GM23248 (cell line): ENCODE measurements around the gene SPSB4. TPM values are rescaled to one million over a fixed set of nuclear protein-coding genes. Genes with fewer than 3 reads are reported as not detected.

Experiments used
- DNase-seq: peaks from one replicate; pipeline ENCODE4 v3.0.0-alpha.2; 2015
- H2AFZ ChIP-seq: fragments of 200-600 bp; sonication (generic); 2 replicates; pipeline ENCODE4 v1.6.1; 2016; ENCODE audit warnings: antibody characterized with exemption
- H3F3A ChIP-seq: fragments of 200-600 bp; sonication (generic); 2 replicates; pipeline ENCODE4 v1.6.1; 2016; ENCODE audit warnings: mild to moderate bottlenecking, antibody characterized with exemption, mixed run types; ENCODE audit not compliant: insufficient read depth
- H3K27ac ChIP-seq: fragments of 200-600 bp; sonication (generic); 2 replicates; pipeline ENCODE4 v1.5.1; 2016; ENCODE audit warnings: mild to moderate bottlenecking
- H3K27me3 ChIP-seq: fragments of 200-600 bp; sonication (generic); replicated peaks from 2 replicates; pipeline ENCODE4 v1.6.1; 2016; ENCODE audit warnings: mild to moderate bottlenecking; ENCODE audit not compliant: insufficient read depth
- H3K36me3 ChIP-seq: fragments of 200-600 bp; sonication (generic); 2 replicates; pipeline ENCODE4 v1.6.1; 2016; ENCODE audit warnings: low read depth, mild to moderate bottlenecking
- H3K4me1 ChIP-seq: fragments of 200-600 bp; sonication (generic); 2 replicates; pipeline ENCODE4 v1.6.1; 2016; ENCODE audit warnings: mild to moderate bottlenecking; ENCODE audit not compliant: insufficient read depth
- H3K4me2 ChIP-seq: fragments of 200-600 bp; sonication (generic); one replicate; pipeline ENCODE4 v1.6.1; 2016; ENCODE audit warnings: mild to moderate bottlenecking; ENCODE audit not compliant: unreplicated experiment
- H3K4me3 ChIP-seq: fragments of 200-600 bp; sonication (generic); 2 replicates; pipeline ENCODE4 v1.5.1; 2016; ENCODE audit warnings: mild to moderate bottlenecking
- H3K79me2 ChIP-seq: fragments of 200-600 bp; sonication (generic); 2 replicates; pipeline ENCODE4 v1.6.1; 2016; ENCODE audit warnings: mild to moderate bottlenecking; ENCODE audit not compliant: insufficient read depth
- H3K9ac ChIP-seq: fragments of 200-600 bp; sonication (generic); 2 replicates; pipeline ENCODE4 v1.6.1; 2016; ENCODE audit warnings: mild to moderate bottlenecking
- H3K9me2 ChIP-seq: fragments of 200-600 bp; sonication (generic); 2 replicates; pipeline ENCODE4 v1.6.1; 2016; ENCODE audit warnings: mixed run types, mild to moderate bottlenecking, moderate library complexity; ENCODE audit not compliant: insufficient read depth
- H3K9me3 ChIP-seq: fragments of 200-600 bp; sonication (generic); one replicate; pipeline ENCODE4 v1.6.1; 2017; ENCODE audit warnings: low read depth
- H4K20me1 ChIP-seq: fragments of 200-600 bp; sonication (generic); 2 replicates; pipeline ENCODE4 v1.6.0; 2016; ENCODE audit not compliant: insufficient read depth
- EZH2 ChIP-seq: fragments of 200-600 bp; sonication (generic); IDR thresholded peaks from 2 replicates; pipeline ENCODE4 v1.6.1; 2018; ENCODE audit warnings: antibody characterized with exemption, mild to moderate bottlenecking; ENCODE audit not compliant: insufficient read depth, poor library complexity, severe bottlenecking
- EZH2phosphoT487 ChIP-seq: fragments of 200-600 bp; sonication (generic); IDR thresholded peaks from 2 replicates; pipeline ENCODE4 v1.6.1; 2018; ENCODE audit warnings: antibody characterized with exemption, moderate library complexity, mild to moderate bottlenecking, low read depth; ENCODE audit not compliant: insufficient read depth
- WGBS, 2 experiments: methylation state at CpG; one replicate each; pipeline ENCODE4 v1.1.6; 2015 to 2017; ENCODE audit warnings: low lambda C conversion rate in 2 of 2, low coverage in 1 of 2; ENCODE audit errors: missing lambda C conversion rate in 2 of 2; 5-methylcytosine and 5-hydroxymethylcytosine counted together
- in situ Hi-C: fragments of 300-500 bp; cut with MboI; formaldehyde crosslinking; loops from 2 replicates; pipeline ENCODE4 v1.15.0; 2020
- polyA plus RNA-seq: library from polyadenylated mRNA; unstranded; fragments of >200 nt; fragmentation: Nextera tagmentation; extraction: Ambion mirVana; gene quantifications from 2 replicates; pipeline ENCODE4 v1.2.1, GENCODE V29; 2016
- total RNA-seq: library from RNA; depleted of rRNA; stranded (reverse); fragments of >200 nt; shearing (Covaris generic); gene quantifications from 2 replicates; pipeline ENCODE4 v1.2.3, GENCODE V29; 2014

SPSB4 gene
- total and polyA plus RNA-seq, 2 experiments from 2014 or later = not detected

GRCh38 chr3:141076036-141076773, 25.1 kb downstream of the SPSB4 start:
- Histone ChIP-seq H3K9me3 (no peaks in the 10 kb centered on the region), H3K27me3 (no peaks in the 10 kb centered on the region), H3K79me2 (no peaks in the 10 kb centered on the region), H3K4me1 (peaks cover 8% of the 10 kb centered on the region), H3K9me2 (no peaks in the 10 kb centered on the region), H3K9ac (peak overlapping the region; percentile 79), H2AFZ (peak overlapping the region; percentile 95), H3K4me2 (peak overlapping the region; percentile 89), H3K27ac (peak overlapping the region; percentile 67), H3F3A (0 out of 2 replicates have a peak, but pooled peaks cover 3% of the 10 kb centered on the region), H3K4me3 (peak overlapping the region; percentile 69; the same call in 1 of the 2 replicates), H3K36me3 (no peaks in the 10 kb centered on the region), H4K20me1 (no peaks in the 10 kb centered on the region)
- TF ChIP-seq EZH2 = no peak
- no peak for TF ChIP-seq EZH2phosphoT487
- in situ Hi-C loops = no loop called here
- 58 to 59% methylated on average over 12 of the region's 12 CpGs for WGBS, 2 experiments
- DNase-seq = no peak

DNA sequence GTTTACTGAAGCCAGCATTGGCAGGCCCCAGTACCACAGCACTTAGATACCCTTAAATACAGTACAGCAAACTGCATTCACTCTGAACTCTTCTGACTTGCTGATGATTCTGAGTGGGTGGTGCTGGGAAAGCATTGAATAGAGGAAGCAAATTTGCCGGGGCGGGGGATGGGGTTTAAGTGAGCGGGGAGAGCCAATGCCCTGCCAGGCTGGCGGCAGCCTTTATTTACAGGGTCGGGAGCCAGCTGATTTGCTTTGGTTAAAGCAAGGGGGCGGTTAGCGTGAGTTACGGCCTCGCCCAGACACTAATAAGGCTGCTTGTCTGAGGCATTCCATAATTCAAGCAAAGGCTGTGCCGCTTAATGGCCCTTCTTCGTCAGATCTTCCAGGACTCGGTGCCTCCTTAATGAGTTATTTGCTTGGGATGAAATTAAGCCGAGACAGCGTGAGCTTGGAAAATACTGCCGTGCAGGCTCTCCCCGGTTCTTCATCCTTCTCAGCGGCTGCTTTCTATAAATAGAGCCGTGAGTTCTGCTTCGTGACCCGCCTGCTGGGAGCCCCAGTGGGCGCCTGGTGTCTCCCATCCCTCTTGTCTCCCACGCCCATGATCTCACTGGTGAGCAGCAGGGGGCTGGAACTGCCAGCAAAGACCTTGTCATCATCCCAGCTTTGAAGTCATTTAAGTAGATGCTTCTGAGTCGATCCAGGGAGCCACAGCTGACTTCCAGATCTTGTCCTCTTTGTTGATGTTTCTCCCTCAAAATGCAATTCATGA, 25.8 kb downstream of the SPSB4 start:
- DNase-seq = peak; percentile 92
- Histone ChIP-seq H3K4me3 (peak overlapping the region; percentile 69), H4K20me1 (no peaks in the 10 kb centered on the region), H3K9me3 (no peaks in the 10 kb centered on the region), H3K27me3 (no peaks in the 10 kb centered on the region), H3K4me1 (peaks cover 8% of the 10 kb centered on the region), H3K9ac (peak overlapping the region; percentile 79), H3F3A (0 out of 2 replicates have a peak, but pooled peaks cover 3% of the 10 kb centered on the region), H3K79me2 (no peaks in the 10 kb centered on the region), H3K36me3 (no peaks in the 10 kb centered on the region), H2AFZ (peak overlapping the region; percentile 95), H3K4me2 (peak overlapping the region; percentile 89), H3K9me2 (no peaks in the 10 kb centered on the region), H3K27ac (peak overlapping the region; percentile 67)
- WGBS, 2 experiments = 2% methylated on average over 23 of the region's 23 CpGs
- TF ChIP-seq EZH2 = no peak
- no peak for TF ChIP-seq EZH2phosphoT487
- in situ Hi-C loops = no loop called here

- no peaks in the 10 kb centered on the region for H4K20me1 ChIP-seq
- H3K79me2 ChIP-seq = no peaks in the 10 kb centered on the region
- H3K4me3 ChIP-seq = peak overlapping the region; percentile 69
- H3K9me2 ChIP-seq = no peaks in the 10 kb centered on the region
- H2AFZ ChIP-seq = peak overlapping the region; percentile 95
- H3K27me3 ChIP-seq = no peaks in the 10 kb centered on the region
- no peaks in the 10 kb centered on the region for H3K9me3 ChIP-seq
- peak overlapping the region; percentile 89 for H3K4me2 ChIP-seq
- TF ChIP-seq EZH2phosphoT487 (no peak), EZH2 (no peak)
- 35 to 38% methylated on average over 6 of the region's 6 CpGs for WGBS, 2 experiments
- peaks cover 8% of the 10 kb centered on the region for H3K4me1 ChIP-seq
- DNase-seq = no peak
- H3F3A ChIP-seq = 0 out of 2 replicates have a peak, but pooled peaks cover 3% of the 10 kb centered on the region
- no peaks in the 10 kb centered on the region for H3K36me3 ChIP-seq
- H3K9ac ChIP-seq = peak overlapping the region; percentile 79
- in situ Hi-C loops = no loop called here
- H3K27ac ChIP-seq = peak overlapping the region; percentile 67
Observed at GRCh38 chr3:141077631-141078030, 26.5 kb downstream of the SPSB4 start.

GRCh38 chr3:141078200-141078599, 27.1 kb downstream of the SPSB4 start:
- no peak overlapping the region for H3K4me2 ChIP-seq
- H2AFZ ChIP-seq = no peak overlapping the region
- 53 to 68% methylated on average over 3 of the region's 3 CpGs for WGBS, 2 experiments
- H3K9me2 ChIP-seq = no peaks in the 10 kb centered on the region
- H3K27ac ChIP-seq = no peak overlapping the region
- H3K27me3 ChIP-seq = no peaks in the 10 kb centered on the region
- H3K79me2 ChIP-seq = no peaks in the 10 kb centered on the region
- H3K4me3 ChIP-seq = no peak overlapping the region
- no peaks in the 10 kb centered on the region for H4K20me1 ChIP-seq
- H3K36me3 ChIP-seq = no peaks in the 10 kb centered on the region
- H3K9me3 ChIP-seq = no peaks in the 10 kb centered on the region
- in situ Hi-C loops = no loop called here
- no peak for DNase-seq
- no peak overlapping the region for H3K9ac ChIP-seq
- H3K4me1 ChIP-seq = peaks cover 8% of the 10 kb centered on the region
- H3F3A ChIP-seq = 0 out of 2 replicates have a peak, but pooled peaks cover 3% of the 10 kb centered on the region
- TF ChIP-seq EZH2phosphoT487 (no peak), EZH2 (no peak)
